ENCODE measurements around the gene PDCL3.

The PDCL3 gene

GRCh38 chr2:100612388-100613000 is 49.7 kb downstream of the PDCL3 start:
- DNase-seq (ENCODE audit: low read depth), result no peak

GRCh38 chr2:100613719-100614118 is 50.9 kb downstream of the PDCL3 start:
- no peak for DNase-seq (ENCODE audit: low read depth)

DNA sequence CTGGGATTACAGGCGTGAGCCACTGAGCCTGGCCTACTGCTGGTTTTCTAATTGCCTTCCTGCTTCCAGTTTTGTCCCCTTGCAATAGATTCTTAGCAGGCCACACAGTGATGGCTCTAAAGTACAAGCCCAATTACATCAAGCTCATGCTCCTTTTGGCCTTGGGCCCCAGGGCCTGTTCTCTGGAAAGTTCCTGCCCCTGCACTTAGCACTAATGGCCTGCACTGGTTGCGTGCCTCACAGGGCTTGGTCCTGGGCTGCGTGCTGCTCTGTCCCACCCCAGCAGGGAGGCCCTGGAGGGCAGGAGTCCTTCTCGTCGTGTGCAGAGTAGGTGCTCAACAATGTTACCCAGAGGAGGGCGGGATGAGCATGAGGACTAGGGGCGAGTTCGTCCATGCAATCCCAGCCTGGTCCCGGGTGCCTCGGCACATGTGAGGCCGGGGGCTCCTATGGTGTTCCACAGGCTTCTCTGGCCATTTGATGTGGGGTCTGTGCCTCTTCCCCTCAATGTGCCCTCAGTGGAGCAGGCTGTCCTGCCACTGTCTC is 51.7 kb downstream of the PDCL3 start:
- DNase-seq (ENCODE audit: low read depth), result no peak

- no peak for DNase-seq (ENCODE audit: low read depth)
These were observed 52.7 kb downstream of the PDCL3 start for GRCh38 chr2:100615471-100615870.

DNA sequence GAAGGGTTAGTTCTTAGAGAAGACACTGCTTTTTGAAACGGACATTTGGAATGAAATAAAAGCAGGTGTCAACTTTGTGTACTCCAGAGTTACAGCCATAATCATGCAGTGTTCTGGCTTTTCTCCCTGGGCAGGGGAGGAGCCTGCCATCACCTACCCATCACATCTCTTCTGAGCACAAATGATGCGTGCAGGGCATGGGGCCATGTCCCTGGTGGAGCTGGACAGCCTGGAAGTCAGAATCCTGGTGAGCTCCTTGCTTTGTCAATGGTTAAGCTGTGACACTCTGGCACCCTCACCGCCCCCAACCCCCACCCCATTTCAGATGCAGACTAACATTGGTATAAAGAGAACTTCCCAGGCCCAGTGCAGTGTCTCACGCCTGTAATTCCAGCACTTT is 53.1 kb downstream of the PDCL3 start:
- no peak for DNase-seq (ENCODE audit: low read depth)

DNA sequence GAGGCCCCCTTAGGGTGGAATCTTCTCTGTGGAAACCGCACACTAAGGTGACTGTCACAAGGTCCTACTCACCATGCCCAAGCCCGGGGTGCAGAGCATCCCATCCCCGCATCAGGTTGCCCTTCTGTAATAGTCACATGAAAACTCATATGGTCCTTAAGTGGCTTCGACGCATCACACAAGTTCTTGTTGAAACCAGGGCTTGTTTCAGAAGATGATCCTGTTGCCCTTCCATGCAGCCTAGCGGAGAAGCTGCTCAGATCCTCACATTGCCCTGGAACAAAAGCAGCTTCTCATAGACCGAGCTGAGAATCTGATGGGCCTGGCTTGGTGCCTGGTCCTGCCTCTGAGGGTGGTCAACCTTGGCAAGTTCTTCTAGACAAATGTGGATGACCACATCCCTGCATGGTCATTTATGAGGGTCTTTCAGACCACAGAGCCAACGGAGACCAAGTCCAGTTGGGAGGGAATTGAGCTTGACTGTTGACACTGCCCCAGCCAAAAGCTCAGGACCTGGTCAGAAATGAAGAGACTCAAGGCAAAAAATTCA is 54.1 kb downstream of the PDCL3 start:
- no peak for DNase-seq (ENCODE audit: low read depth)

GRCh38 chr2:100619951-100620350 is 57.2 kb downstream of the PDCL3 start:
- no peak for DNase-seq (ENCODE audit: low read depth)

- no peak for DNase-seq (ENCODE audit: low read depth)
These were observed 57.7 kb downstream of the PDCL3 start for GRCh38 chr2:100620481-100620880.

DNA sequence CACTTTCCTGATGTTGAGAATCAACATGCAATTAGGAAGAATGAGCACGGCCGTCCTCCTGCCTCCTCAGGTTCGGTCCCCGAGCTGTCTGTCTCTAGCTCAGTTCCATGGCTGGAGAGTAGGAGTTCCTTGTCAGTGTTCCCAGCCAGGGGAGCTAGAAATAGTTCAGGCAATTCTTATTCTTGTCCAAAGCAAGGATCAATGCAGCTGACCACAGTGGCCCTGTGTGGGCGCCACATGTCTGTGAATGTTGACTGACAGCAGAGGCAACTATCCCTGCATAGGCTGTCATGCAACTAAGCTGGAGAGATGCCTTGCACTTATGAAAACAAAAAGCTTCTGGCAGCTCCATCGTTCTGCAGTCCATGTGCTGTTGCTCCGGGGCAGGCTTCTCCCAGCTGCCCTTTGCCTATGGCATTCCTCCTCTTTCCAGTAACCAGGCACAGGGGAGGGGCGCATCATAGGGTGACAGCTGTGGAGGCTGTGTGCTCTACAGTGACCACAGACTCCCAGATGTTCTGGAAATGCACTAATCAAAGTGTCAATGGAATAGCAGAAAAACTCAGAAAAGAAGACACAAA is 58.7 kb downstream of the PDCL3 start:
- DNase-seq (ENCODE audit: low read depth), result no peak

DNA sequence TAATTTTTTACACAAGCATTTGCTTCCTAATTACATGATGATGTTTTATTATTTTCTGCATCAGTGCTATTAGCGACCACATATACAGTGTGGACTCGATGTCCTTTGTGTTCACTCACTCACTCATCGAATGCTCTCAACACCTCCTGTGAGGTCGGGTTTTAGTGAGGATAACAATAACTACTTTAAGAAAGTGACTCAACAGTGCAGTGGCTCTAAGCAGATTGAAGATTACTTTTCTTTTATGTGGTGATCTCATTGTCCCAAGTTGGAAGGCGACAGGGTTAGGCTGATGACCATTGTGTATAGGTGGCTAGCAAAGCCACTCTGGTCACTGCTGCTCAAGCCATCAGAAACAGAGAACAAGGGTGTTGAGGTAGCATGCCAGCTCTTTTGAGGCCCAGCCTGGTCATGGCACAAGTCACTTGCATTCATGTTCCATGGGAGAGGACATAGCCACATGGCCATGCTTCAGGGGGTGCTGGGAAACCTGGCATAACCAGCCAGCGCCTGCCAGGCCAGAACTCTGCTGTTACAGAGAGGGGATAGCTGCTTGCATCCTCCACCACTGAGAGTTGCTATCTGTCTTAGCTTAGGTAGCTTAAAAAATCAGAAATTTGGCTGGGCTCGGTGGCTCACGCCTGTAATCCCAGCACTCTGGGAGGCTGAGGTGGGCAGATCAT is 60.4 kb downstream of the PDCL3 start:
- DNase-seq (ENCODE audit: low read depth), result no peak

GRCh38 chr2:100623930-100624329 is 61.1 kb downstream of the PDCL3 start:
- DNase-seq (ENCODE audit: low read depth), result no peak

- DNase-seq (ENCODE audit: low read depth), result no peak
These were observed 61.7 kb downstream of the PDCL3 start for GRCh38 chr2:100624536-100624935.

DNA sequence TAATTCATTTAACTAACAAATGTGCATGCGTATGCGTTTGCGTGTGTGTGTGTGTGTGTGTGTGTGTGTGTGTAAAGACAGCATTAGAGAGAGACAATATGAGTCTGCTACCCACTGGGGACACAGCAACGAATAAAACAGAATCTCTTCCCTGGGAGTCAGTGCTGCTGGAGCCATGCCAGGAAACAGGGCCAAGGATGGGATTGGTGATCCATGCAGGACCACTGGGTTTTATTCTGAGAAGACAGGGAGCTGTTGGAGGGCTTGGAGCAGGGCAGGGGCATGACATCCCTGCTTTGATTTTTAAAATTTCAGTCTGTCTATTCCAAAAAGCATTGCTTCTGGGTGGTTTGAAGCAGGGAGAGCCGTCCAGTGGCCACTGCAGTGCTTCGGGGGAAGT is 62.9 kb downstream of the PDCL3 start:
- DNase-seq (ENCODE audit: low read depth), result no peak

All from EH (cell line).